SW 1271 (cell line): ENCODE measurements around the gene KRTAP1-5.
"Not testable (repeated sequence)": the region's sequence is repeated elsewhere in the genome, so short reads cannot be mapped to it uniquely, and the experiment has no call there.

Experiments
- DNase-seq, 2 experiments: peaks; one replicate each; lab custom pipeline; 2025; lab: John Stamatoyannopoulos, UW

The KRTAP1-5 gene

GRCh38 chr17:41026715-41027471 is at the start of gene KRTAP1-5:
TSS of gene KRTAP1-5 (minus strand) at chr17:41027208. CDS start at chr17:41027155, 53 bp downstream.
- DNase-seq, result no peak

- no peak for DNase-seq
These were observed 49.8 kb upstream of the KRTAP1-5 start for GRCh38 chr17:41076788-41077187.

- no peak for DNase-seq
These were observed 46.7 kb upstream of the KRTAP1-5 start for GRCh38 chr17:41073676-41074075.

- no peak for DNase-seq
These were observed 44.8 kb upstream of the KRTAP1-5 start for GRCh38 chr17:41071606-41072360.

GRCh38 chr17:41069031-41069430 is 42.0 kb upstream of the KRTAP1-5 start:
- DNase-seq, result no peak

GRCh38 chr17:41067281-41067680 is 40.3 kb upstream of the KRTAP1-5 start:
- no peak for DNase-seq

- peak in 1 of 2 experiments; percentile 32 for DNase-seq
These were observed 39.0 kb upstream of the KRTAP1-5 start, which contains the start of gene KRTAP2-4 for GRCh38 chr17:41065829-41066624. TSS of gene KRTAP2-4 (minus strand) at chr17:41065879. CDS start at chr17:41065845, 34 bp downstream.

GRCh38 chr17:41065016-41065689 is 38.1 kb upstream of the KRTAP1-5 start:
- not testable (repeated sequence) for DNase-seq

- no peak for DNase-seq
These were observed 37.3 kb upstream of the KRTAP1-5 start for GRCh38 chr17:41064301-41064700.

- DNase-seq, result no peak
These were observed 36.4 kb upstream of the KRTAP1-5 start for GRCh38 chr17:41063449-41063848.

- peak; percentile 60 to 76 for DNase-seq
These were observed 35.0 kb upstream of the KRTAP1-5 start for GRCh38 chr17:41061964-41062363.

- peak; percentile 70 to 84 for DNase-seq
These were observed 33.1 kb upstream of the KRTAP1-5 start, which contains the start of gene KRTAP2-3 for GRCh38 chr17:41060052-41060604. TSS of gene KRTAP2-3 (minus strand) at chr17:41060114. CDS start at chr17:41060050, 64 bp downstream.

- DNase-seq, result peak; percentile 47 to 68
These were observed 32.5 kb upstream of the KRTAP1-5 start for GRCh38 chr17:41059276-41060051.

GRCh38 chr17:41058741-41059140 is 31.7 kb upstream of the KRTAP1-5 start:
- no peak for DNase-seq

- DNase-seq, result no peak
These were observed 30.5 kb upstream of the KRTAP1-5 start for GRCh38 chr17:41057547-41057946.

- not testable (repeated sequence) for DNase-seq
These were observed 28.1 kb upstream of the KRTAP1-5 start, which contains the start of gene KRTAP2-2 for GRCh38 chr17:41055130-41055529. TSS of gene KRTAP2-2 (minus strand) at chr17:41055230. CDS start at chr17:41055211, 19 bp downstream.

GRCh38 chr17:41054556-41054955 is 27.5 kb upstream of the KRTAP1-5 start:
- not testable (repeated sequence) for DNase-seq

- no peak for DNase-seq
These were observed 27.0 kb upstream of the KRTAP1-5 start for GRCh38 chr17:41054025-41054424.

- DNase-seq, result no peak
These were observed 25.6 kb upstream of the KRTAP1-5 start for GRCh38 chr17:41052566-41052965.

- DNase-seq, result peak; percentile 25 to 67
These were observed 22.1 kb upstream of the KRTAP1-5 start for GRCh38 chr17:41049110-41049509.
